C4-2B (cell line): ENCODE measurements around the gene SMIM7.

Source experiments
- H3K27ac ChIP-seq: fragments of 450-650 bp; 2 replicates; pipeline ENCODE4 v1.5.1; 2017
- ZFX ChIP-seq: fragments of 450-650 bp; IDR thresholded peaks from 2 replicates; pipeline ENCODE4 v1.6.1; 2017
- TF ChIP-seq, protein P1 (sequence below): fragments of 450-650 bp; conservative IDR thresholded peaks from 2 replicates; pipeline ENCODE4 v1.5.1; 2017; ENCODE audit warnings: mild to moderate bottlenecking

Gene SMIM7

DNA sequence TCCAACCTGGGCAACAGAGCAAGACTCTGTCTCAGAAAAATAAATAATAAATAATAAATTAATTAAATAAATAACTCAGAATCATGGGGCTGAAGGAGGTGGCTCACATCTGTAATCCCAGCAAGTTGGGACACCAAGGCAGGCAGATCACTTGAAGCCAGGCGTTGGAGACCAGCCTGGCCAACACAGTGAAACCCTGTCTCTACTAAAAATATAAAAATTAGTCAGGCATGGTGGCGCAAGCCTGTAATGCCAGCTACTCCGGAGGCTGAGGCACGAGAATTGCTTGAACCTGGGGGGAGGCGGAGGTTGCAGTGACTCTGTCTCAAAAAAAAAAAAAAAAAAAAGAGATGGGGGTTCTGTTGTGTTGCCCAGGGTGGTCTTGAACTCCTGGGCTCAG lies 8.2 kb upstream of the SMIM7 start:
- H3K27ac ChIP-seq, result no peak overlapping the region
- no peak for TF ChIP-seq ZFX
- TF ChIP-seq, protein P1, sequence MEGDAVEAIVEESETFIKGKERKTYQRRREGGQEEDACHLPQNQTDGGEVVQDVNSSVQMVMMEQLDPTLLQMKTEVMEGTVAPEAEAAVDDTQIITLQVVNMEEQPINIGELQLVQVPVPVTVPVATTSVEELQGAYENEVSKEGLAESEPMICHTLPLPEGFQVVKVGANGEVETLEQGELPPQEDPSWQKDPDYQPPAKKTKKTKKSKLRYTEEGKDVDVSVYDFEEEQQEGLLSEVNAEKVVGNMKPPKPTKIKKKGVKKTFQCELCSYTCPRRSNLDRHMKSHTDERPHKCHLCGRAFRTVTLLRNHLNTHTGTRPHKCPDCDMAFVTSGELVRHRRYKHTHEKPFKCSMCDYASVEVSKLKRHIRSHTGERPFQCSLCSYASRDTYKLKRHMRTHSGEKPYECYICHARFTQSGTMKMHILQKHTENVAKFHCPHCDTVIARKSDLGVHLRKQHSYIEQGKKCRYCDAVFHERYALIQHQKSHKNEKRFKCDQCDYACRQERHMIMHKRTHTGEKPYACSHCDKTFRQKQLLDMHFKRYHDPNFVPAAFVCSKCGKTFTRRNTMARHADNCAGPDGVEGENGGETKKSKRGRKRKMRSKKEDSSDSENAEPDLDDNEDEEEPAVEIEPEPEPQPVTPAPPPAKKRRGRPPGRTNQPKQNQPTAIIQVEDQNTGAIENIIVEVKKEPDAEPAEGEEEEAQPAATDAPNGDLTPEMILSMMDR, result no peak

DNA sequence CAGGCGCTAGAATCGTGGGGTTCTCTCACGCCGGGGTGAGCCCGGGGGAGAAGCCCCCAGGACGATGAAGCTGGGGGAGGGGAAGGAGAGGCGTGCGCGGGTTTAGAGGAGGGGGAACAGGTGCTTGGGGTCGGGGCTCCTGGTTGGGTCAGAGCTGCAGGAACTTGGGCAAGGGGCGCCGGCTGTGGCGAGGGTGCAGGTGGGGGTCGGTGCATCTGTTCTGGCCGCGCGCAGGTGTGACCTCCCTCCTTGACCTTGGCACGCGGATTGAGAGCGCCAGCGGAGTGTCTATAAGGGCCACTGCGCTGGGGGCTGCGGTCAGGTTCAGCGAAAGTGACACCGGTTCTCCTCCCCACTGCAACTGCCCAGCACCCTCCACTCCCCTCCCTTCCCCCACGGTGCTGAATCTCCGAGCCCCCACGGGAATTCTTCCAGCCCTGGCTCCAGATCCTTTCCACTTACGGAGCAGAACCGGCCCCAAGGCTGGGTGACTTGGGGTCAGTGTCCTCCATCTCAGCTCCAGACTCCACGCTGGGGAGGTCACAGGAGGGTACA lies 1.6 kb upstream of the SMIM7 start:
- peak overlapping the region; percentile 88 for H3K27ac ChIP-seq
- TF ChIP-seq, protein P1, result no peak
- TF ChIP-seq ZFX, result no peak

DNA sequence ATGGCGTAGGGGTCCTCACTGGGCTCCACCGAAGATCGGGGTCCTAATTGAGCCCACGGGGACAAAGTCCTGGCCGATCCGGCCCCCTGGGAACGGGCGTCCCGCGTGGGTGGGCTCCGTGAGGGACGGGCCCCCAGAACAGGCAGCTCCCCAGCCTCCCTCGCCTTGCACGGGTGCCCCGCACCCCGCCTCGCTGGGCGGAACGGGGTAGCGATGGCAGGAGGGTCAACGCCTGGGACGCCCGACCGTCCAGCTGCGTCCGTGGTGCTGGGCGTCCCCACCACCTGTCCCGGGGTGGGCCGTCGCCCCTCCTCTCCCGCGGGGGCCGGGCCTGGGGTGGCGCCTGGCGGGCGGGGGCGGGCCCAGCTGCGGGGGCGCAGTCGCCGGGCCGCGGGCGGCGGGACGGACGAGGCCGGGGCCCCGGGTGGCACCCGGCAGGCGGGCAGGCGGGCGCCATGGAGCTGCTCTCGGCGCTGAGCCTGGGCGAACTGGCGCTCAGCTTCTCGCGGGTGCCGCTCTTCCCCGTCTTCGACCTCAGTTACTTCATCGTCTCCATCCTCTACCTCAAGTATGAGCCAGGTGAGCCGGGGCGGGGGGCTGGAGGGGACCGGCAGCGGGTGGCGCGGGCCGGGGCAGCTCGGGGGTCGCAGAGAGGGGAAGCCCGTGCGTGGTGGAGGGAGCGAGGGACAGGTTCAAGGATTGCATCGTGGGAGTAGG lies 977 bp upstream of the SMIM7 start, which contains the start of gene TMEM38A:
TSS of gene TMEM38A (plus strand) at position 377 of the 717 bp plus-strand sequence. CDS start at position 456, 79 bp downstream.
- H3K27ac ChIP-seq, result peak within 1 kb of the TSS; percentile 88

DNA sequence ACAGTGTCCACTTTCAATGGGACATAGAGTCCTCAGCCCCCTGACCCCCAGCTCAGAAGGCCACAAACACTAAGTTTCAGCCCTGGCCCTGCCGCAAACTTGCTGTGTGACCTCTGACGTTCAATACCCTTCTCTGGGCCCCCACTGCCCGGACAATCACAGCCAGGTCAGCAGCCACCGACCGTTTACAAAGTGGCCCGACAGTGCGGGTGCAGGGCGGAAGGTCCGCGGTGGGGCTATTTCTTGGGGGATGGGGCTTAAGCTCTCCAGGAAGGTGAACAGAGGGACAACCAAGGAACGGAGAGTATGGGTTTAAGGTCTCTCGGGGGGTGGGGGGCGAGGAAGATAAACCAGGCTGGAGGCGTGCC lies 496 bp downstream of the SMIM7 start:
- H3K27ac ChIP-seq, result peak overlapping the region; percentile 88
- TF ChIP-seq, protein P1, result no peak
- no peak for TF ChIP-seq ZFX

More for the DNA sequence above, 977 bp upstream of the SMIM7 start, which contains the start of gene TMEM38A:
- no peak; the same call in 1 of the 2 replicates for TF ChIP-seq ZFX
- TF ChIP-seq, protein P1, result no peak

DNA sequence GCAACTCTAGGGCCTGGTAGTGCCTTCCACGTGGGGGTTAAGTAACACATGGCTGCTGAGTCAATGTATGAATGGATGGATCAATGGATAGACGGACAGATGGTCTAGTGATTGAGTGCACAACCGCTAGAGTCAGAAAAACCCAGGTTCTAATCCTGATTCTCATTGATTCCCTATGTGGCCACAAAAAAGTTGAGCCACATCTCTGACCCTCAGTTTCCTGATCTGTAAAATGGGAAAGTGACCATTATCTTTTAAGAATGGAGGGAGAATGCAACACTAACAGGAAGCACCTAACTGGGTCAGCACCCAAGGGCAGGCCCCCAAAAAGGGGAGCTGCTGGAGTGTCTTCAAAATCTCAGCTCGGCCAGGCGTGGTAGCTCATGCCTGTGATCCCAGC lies 2.6 kb downstream of the SMIM7 start:
- TF ChIP-seq, protein P1, result no peak
- no peak for TF ChIP-seq ZFX

DNA sequence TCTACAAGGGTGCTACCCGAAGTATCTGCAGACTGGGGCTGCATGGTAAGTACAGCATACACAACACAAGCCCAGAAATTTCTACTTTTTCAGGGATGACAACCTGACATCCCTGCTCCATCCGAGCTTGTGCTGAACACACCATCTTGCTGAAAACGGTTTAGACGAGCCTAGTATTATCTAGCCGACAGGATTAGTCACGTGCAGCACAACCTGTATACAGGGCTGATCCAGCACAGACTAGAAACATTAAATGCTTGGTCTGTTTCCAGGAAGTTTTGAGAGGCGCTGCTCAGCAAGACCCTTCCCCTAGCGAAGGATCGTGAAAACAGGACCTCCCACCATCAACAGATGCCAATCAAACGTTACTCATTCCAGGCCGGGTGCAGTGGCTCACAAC lies 4.2 kb downstream of the SMIM7 start:
- no peak overlapping the region for H3K27ac ChIP-seq
- no peak for TF ChIP-seq ZFX
- TF ChIP-seq, protein P1, result no peak

More for the DNA sequence above, 2.6 kb downstream of the SMIM7 start:
- no peak overlapping the region for H3K27ac ChIP-seq

DNA sequence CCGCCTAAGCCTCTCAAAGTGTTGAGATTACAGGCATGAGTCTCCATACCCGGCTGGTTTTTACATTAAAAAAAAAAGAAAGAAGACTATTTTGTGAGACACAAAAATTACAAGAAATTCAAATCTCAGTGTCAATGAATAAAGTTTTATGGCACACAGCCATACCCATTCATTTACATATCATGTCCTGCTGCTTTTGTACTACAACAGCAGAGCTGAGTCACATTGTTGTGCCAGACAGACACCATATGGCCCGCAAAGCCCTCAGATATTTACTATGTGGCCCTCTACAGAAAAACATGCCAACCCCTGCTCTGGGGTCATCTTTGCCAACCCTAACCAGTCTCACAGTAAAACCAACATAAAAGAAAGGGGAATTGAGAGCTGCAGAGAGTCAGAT lies 5.3 kb downstream of the SMIM7 start:
- no peak for TF ChIP-seq ZFX
- TF ChIP-seq, protein P1, result no peak
- H3K27ac ChIP-seq, result no peak overlapping the region
